Stimulated activated CD4-positive, alpha-beta T cell treated with anti-CD3 and anti-CD28 coated beads, Interleukin-4, amount 100 ng/mL, for 48 hours (primary cell): ENCODE data around the gene SCAI.
"Not testable (repeated sequence)": the region's sequence is repeated elsewhere in the genome, so short reads cannot be mapped to it uniquely, and the experiment has no call there.

Experiments used
- DNase-seq, 2 donors: peaks; one replicate each; pipeline ENCODE4 v3.0.0-alpha.2; 2020; ENCODE audit warnings: low read depth in 2 of 2

Gene SCAI

DNA sequence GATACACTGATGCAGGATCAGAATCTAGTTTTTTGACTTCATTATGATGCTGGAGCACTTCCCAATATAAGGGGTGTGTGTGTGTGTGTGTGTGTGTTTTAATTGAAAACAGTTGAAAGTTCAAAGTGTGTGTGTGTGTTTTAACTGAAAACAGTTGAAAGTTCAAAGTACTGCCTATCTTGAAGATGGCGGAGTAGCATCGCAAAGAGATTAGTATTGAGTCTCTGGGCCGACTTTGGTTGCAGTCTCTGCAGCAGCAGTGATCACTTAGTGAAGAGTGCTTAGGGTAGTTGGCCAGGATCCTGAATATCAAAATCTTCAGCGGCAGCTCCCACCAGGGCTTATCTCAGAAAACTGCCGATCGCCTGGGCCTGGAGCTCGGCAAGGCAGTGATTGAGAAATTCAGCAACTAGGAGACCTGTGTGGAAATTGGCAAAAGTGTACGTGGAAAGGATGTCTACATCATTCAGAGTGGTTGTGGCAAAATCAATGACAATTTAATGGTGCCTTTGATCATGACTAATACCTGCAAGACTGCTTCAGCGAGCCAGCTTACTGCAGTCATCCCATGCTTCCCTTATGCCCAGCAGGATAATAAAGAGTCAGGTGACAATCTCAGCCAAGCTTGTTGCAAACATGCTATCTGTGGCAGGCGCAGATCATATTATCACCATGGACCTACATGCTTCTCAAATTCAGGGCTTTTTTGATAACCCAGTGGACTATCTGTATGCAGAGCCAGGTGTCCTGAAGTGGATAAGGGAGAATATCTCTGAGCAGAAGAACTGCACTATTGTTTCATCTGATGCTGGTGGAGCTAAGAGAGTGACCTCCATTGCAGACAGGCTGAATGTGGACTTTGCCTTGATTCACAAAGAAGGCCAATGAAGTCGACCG is 7.3 kb upstream of the SCAI start:
- no peak for DNase-seq

DNA sequence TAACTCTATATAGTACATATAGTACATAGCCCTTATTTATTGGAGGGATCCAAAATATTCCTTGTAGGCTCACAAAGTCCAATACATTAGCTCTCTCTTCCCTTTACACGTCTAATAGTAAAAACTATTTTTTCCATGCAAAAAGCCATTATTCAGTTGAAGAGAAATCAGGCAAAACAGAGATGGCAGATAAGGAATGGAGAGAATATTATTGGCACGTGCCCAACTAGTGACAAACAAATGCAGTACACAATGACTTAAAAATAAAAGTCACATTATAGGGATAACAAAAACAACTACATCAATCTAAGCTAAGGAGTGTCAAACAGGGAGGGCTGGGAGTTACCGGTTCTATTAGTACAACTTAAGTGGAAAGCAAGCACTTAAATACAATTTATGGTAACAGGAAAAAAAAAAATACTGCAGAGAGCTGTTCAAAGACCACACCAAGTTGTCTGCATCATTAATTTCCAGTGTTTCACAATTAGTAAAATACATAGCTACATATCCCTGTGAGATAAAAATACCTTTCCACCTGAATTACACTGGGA is 4.1 kb upstream of the SCAI start:
- DNase-seq = no peak

DNA sequence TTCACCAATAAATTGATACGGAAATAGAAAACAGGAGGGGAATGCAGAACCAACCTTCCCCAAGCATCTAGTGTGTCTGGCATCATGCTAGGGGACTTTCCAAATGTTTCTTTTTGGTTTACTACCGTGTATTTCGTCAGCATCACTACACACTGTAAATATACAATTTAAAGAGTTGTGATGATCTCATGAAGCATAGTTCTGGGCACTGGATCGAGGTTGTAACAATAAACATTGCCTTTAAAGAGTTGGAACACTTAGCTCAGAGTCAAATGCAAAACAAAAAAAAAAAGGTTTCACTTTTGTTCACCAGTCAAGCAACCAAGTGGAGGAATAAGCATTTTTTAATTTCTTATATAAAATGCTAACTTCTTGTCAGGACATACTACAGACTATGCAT is 2.9 kb upstream of the SCAI start:
- DNase-seq = no peak

DNA sequence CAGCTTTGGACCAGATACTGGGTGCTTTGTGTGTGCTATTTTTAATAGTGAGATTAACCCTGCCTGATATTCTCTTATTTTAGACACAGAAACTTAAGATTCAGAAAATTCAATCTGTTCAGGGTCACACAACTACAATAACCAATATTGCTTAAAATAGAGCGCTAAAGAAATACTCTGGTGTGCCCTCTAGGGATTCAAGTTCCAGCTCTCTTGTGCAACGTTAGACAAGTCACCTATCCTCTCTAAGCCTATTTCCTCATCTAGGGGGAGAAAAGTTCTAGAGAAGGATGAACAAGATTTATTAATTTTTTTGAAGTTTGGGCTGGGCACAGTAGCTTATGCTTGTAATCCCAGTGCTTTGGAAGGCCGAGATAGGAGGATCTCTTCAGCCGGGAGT is 2.1 kb upstream of the SCAI start:
- no peak for DNase-seq

DNA sequence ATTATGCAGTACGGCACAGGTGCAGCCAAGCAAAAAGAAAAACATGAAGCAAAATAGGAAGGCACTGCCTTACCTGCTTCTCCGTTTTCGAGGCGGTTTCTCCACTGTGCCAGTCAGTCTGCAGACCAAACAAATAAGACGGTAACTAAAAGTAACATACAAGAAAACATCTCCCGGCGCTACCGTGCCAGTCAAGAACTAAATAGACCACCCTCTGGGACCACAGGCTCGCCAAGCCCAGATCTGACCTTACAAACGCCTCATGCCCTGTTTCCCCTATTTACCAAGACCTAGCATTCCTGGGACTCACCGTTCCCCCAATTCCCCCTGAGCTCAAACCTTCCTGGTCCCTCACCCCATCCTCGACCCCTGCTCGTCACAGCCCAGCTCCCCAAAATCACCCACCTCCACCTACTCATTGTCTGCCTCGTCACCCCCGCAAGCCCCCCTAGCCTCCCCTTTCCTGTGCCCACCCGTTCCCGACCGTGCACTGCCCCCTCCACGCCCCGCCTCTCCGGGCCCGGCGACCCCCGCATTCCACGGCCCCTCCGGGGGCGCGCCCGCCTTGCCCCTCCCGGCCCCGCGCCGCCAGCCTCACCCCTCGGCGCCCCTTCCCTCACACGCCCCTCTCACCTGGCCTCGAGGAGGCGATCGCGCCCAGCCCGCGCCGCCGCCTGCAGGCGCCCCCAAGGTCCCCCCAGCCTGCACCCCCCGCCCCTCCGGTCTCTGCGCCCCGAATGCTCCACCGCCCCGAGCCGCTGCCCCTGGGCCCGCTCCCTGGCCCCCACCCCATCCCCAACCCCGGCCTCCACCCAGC is 560 bp downstream of the SCAI start:
- peak in 1 of 2 donors; percentile 14 for DNase-seq

DNA sequence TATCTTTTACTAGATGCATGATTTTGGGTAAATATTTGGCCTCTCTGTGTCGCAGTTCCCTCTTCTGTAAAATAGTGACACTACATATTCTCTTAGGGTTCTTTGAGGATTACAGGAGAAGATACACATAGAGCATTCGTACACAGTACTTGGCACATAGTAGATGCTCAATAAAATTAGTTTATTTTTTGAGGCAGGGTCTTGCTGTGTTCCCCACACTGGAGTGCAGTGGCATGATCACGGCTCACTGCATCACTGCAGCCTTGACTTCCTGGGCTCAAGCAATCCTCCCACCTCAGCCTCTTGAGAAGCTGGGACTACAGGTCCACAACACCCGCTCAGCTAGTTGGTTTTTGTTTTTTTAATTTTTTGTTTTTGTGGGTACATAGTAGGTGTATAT is 1.6 kb downstream of the SCAI start:
- no peak for DNase-seq

DNA sequence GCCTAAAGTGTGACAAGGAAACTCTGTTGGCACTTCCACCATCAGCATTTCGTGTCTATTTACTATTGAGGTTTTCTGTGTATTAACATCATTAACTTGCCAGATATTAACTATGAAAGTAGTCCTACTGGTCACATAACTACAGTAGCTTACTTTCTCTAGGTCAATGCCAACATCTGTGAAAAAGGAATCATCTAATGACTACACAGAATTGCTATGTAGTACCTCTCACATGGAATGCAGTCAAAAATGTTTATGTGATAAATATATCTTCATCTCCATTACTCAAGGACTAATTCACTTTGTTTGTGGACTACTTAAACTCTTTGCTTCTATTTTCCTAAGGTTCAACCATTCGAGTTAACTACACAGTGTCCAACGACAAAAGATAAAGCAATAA is 2.1 kb downstream of the SCAI start:
- no peak for DNase-seq

DNA sequence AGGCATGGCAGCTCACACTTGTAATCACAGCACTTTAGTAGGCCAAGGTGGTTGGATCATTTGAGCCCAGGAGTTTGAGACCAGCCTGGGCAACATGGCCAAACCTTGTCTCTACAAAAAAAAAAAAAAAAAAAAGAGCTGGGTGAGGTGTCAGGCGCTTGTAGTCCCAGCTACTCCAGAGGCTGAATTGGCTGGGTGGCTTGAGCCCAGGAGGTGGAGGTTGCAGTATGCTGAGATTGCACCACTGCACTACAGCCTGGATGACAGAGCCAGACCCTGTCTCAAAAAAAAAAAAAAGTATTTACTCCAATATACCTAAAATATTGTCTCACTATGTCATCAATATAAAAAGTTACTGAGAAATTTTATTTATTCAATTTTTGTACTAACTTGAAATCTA is 2.8 kb downstream of the SCAI start:
- no peak for DNase-seq

DNA sequence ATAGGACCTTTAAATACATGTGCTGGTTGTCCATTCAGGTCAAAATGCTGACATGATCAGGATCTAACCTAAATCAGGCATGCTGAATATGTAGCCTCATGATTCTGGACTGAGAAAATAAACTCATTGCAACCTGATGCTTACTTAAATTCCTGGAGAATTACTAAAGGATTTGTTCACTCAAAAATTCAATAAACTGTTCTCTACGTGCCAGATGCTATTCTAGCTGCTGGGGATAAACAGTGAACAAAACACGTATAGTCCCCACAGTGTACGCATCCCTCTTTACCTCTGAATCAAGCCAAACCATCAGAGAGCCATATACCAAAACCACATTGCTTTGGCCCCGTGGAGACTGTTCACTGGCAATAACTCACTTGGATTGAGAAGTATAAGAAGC is 6.1 kb downstream of the SCAI start:
- no peak for DNase-seq

DNA sequence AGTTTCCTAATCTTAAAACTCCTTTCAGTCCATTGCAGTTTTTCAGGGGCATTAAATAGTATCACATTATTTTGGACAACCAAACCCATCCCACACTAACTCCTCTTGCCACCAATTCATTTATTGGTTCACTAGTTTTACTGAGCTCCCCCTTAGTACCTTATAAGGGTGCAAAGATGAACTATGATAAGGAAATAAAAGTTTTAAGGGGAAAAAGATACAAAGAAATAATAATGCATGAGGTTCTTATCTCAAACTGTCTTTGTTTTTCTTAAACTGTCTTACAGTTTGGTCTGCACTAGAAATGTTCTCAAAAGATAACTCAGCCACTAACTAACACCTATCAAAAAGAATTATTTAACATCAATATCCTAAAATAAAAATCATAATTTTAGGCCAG is 8.4 kb downstream of the SCAI start:
- DNase-seq = no peak

DNA sequence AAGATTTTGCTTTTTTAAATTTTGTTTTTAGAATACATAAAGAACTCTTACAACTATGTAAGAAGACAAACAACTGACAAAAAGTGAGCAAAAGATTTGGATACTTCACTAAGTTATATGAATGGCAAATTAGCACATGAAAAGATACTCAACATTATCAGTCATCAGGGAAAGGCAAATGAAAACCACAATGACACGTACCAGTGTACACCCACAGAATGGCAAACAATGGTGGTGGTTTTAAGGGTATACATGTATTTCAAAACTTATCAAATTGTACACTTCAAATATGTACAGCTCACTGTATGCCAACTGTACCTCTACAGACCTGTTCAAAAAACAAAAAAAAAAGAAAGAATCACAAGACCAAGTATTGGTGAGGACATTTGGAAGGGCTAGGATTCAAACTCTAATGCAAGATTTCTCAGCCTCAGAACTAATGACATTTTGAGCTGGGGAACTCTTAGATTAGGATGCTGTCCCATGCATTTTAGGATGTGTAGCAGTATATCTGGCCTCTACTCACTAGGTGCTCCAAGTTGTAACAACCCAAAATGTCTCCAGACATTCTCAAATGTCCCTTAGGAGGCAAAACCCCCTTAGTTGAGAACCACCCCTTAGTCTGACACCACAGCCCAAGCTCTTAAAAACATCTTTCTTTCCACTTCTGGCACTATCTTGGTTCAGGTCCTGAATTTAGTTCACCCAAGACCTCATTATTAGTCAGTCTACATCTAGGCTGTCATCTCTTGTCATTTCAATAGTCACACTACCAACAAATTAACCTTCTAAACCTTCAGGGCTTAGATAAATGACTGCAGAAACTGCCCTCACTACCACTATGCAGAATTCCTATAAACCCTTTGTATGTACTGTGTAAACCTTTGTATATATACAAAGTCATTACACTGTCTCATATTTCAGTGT is 9.7 kb downstream of the SCAI start:
- DNase-seq = no peak

DNA sequence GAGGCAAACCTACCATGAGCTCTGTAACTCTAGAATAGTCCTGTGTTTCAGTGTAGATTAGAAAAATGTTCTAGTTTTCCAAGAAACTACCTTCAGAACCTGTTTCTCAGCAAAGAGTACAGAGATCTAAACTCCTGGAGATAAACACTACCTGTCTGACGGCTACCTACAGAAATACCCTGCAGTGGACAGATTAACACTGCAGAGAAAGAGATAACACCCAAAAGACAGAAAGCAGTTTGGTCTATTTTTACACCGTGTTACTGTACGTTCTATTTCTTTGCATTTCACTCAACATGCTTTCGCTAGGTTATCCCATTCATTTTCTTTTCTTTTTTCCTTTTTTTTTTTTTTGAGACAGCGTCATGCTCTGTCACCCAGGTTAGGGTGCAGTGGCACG is 11.6 kb downstream of the SCAI start:
- no peak for DNase-seq

DNA sequence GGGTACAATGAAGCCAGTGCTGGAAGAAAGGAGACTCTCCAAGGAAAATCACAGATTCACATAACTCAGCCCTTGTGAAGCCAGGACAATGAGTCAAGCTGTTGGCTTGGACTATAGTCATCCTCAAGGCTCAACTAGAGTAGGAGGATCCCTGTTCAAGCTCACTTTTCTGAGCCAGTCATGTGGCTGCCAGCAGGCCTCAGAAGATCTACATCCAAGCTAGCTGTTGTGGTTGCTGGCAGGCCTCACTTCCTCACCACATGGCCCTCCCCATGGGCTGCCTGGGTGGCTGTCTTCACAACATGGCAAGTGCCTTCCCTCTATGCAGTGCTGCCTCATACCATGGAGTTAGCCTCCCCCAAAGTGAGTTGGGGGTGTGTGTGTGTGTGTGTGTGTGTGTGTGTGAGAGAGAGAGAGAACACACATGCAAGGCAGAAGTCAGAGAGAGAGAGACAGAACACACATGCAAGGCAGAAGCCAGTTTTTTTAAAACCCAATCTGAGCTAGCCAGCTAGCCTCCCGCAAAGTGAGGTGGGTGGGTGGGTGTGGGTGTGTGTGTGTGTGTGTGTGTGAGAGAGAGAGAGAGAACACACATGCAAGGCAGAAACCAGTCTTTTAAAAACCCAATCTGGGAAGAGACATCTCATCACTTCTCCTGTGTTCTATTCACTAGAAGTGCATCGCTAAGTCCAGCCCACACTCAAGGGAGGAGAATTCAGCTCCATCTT is 17.1 kb downstream of the SCAI start:
- peak; percentile 54 to 61 for DNase-seq

DNA sequence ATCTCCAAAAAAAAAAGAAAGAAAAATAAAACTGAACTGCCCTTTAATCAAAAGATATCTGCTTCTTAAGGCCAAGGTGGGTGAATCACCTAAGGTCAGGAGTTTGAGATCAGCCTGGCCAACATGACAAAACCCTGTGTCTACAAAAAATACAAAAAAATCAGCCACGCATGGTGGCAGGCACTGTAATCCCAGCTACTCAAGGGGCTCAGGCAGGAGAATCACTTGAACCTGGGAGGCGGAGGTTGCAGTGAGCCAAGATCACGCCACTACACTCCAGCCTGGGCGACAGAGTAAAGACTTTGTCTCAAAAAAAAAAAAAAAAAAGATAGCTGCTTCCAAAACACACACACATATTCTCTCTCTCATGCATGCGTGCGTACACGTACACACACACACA is 17.8 kb downstream of the SCAI start:
- DNase-seq = no peak

DNA sequence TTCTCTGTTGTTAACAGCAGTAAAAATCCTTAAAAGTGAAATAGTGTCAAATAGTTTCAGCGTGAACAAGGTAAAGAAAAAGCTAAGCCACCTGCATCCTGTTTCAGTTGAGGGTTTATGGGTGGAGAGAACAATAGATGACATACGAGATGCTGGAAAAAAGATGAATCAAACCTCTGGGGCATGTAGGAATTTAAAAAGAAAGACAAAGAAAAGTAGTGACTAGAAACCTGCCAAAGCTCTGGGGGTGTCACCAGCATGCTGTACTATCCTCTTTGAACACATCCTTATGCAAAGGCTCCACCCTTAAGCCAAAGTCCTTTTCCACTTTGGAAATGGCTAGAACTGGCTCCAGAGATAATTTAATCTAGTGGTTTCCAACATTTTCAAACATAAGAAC is 22.2 kb downstream of the SCAI start:
- no peak for DNase-seq

DNA sequence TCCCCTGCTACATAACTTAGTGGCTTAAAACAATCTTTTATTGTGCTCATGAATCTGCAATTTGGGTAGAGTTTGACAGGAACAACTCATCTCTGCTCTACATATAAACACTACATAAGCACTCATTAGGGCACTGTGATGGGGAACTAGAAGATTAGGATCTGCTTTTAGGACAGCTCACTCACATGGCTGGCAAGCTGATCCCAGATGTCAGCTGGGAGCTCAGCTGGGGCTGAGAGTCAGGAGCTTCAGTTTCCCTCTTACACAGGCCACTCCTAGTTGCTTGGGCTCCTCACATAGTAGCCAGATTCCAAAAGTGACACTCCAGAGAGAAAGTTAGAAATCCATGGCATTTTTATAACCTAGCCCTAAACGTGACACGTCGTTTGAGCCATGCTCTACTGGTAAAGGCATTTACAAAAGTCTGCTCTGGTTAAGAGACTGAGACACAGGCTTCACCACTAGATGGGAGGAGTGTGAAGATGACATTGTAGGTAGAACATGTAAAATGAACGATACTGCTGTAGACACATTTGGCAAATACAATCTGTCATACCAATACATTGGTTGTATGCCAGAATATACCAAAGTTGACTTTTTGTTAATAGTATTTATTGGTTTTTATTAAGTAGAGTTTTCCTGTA is 23.6 kb downstream of the SCAI start:
- DNase-seq = no peak

DNA sequence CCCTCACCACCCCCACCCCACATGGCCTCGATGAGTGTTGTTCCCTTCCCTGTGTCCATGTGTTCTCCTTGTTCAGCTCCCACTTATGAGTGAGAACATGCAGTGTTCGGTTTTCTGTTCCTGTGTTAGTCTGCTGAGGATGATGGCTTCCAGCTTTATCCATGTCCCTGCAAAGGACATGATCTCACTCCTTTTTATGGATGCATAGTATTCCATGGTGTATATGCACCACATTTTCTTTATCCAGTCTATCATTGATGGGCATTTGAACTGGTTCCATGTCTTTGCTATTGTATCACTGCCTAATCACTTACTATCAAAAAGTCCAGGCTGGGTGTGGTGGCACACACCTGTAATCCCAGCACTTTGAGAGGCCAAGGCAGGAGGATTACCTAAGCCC is 24.6 kb downstream of the SCAI start:
- DNase-seq = not testable (repeated sequence)

DNA sequence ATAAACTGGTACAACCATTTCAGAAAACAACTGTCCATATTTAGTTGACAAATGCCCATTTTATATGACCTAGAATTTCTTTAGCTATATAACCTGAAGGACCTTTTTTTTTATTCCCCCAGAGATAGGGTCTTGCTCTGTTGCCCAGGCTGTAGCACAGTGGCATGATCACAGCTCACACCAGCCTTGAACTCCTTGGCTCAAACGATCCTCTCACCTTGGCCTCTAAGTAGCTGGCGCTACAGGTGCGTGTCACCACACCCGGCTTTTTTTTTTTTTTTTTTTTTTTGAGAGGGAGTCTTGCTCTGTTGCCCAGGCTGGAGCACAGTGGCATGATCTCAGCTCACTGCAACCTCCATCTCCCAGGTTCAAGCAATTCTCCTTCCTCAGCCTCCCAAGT is 28.8 kb downstream of the SCAI start:
- DNase-seq = not testable (repeated sequence)

DNA sequence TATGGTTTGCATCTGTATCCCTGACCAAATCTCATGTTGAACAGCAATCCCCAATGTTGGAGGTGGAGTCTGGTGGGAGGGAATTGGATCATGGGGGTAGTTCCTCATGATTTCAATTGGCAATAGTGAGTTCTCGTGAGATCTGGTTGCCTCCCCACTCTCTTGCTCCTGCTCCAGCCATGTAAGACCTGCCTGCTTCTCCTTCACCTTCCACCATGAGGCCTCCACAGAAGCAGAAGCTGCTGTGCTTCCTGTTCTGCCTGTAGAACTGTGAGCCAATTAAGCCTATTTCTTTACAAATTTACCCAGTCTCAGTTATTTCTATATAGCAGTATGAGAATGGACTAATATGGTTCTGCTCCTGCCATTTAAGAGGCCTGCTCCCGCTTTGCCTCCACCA is 32.9 kb downstream of the SCAI start:
- no peak for DNase-seq

DNA sequence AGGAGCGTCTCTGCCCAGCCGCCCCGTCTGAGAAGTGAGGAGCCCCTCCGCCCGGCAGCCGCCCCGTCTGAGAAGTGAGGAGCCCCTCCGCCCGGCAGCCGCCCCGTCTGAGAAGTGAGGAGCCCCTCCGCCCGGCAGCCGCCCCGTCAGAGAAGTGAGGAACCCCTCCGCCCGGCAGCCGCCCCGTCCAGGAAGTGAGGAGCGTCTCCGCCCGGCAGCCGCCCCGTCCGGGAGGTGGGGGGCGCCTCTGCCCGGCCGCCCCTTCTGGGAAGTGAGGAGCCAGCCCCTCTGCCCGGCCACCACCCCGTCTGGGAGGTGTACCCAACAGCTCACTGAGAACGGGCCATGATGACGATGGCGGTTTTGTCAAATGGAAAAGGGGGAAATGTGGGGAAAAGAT is 34.8 kb downstream of the SCAI start:
- DNase-seq = not testable (repeated sequence)
